Activated naive CD8-positive, alpha-beta T cell treated with anti-CD3 and anti-CD28 coated beads, Interleukin-2, amount 10 ng/mL, durations not matched to agents 7 days and 5 days (primary cell): ENCODE results near the gene SCOC. TPM values are rescaled to one million over a fixed set of nuclear protein-coding genes. Genes with fewer than 3 reads are reported as not detected.

Source experiments
- ATAC-seq: fragments of 150-1000 bp; cut with Tn5 transposase; one replicate; pipeline ENCODE4 v1.10.0; 2021; ENCODE audit warnings: low read depth, moderate library complexity
- POLR2A ChIA-PET: fragments of 350-600 bp; sonication (Branson Sonifier 250); formaldehyde crosslinking; loops from one replicate; lab custom pipeline; 2021; ENCODE audit warnings: antibody characterized with exemption; lab: Charles Lee
- DNase-seq: peaks from one replicate; pipeline ENCODE4 v3.0.0; 2021
- H3K27ac Mint-ChIP-seq: one replicate; pipeline ENCODE4 v1.8.0; 2022; ENCODE audit warnings: mild to moderate bottlenecking, mixed read lengths
- H3K27me3 Mint-ChIP-seq: one replicate; pipeline ENCODE4 v1.8.0; 2022; ENCODE audit warnings: mild to moderate bottlenecking, moderate library complexity, mixed read lengths
- H3K36me3 Mint-ChIP-seq: one replicate; pipeline ENCODE4 v1.8.0; 2021; ENCODE audit warnings: mild to moderate bottlenecking, mixed read lengths
- H3K4me1 Mint-ChIP-seq: one replicate; pipeline ENCODE4 v1.8.0; 2021; ENCODE audit warnings: mixed read lengths
- H3K4me3 Mint-ChIP-seq: one replicate; pipeline ENCODE4 v1.8.0; 2022; ENCODE audit warnings: mild to moderate bottlenecking, moderate library complexity, mixed read lengths
- H3K9me3 Mint-ChIP-seq: one replicate; pipeline ENCODE4 v1.8.0; 2021; ENCODE audit warnings: mixed read lengths
- total RNA-seq, 2 experiments: library from RNA; stranded (reverse); gene quantifications; one replicate each; pipeline ENCODE4 v1.2.3, GENCODE V29; 2021

The SCOC gene
- total RNA-seq, 2 experiments from 2014 or later: 24.0 to 26.5 TPM

- Mint-ChIP-seq H3K36me3 (no peaks in the 10 kb centered on the region), H3K9me3 (no peaks in the 10 kb centered on the region), H3K4me3 (no peak overlapping the region), H3K27ac (no peak overlapping the region), H3K27me3 (peaks cover 21% of the 10 kb centered on the region), H3K4me1 (peaks cover 4% of the 10 kb centered on the region)
- DNase-seq (no peak), ATAC-seq (no peak)
- POLR2A ChIA-PET: no interaction called here
These were observed 27.3 kb upstream of the SCOC start for GRCh38 chr4:140346136-140346535.

- H3K4me3 Mint-ChIP-seq: no peak overlapping the region
- no peak overlapping the region for H3K27ac Mint-ChIP-seq
These were observed 23.6 kb upstream of the SCOC start for GRCh38 chr4:140349816-140350215.

GRCh38 chr4:140351093-140352075, 22.1 kb upstream of the SCOC start:
- peaks cover 9% of the 10 kb centered on the region for H3K27me3 Mint-ChIP-seq
- H3K27ac Mint-ChIP-seq: no peak overlapping the region
- DNase-seq (no peak), ATAC-seq (no peak)
- H3K9me3 Mint-ChIP-seq: no peaks in the 10 kb centered on the region
- H3K4me3 Mint-ChIP-seq: no peak overlapping the region
- no peaks in the 10 kb centered on the region for H3K36me3 Mint-ChIP-seq
- POLR2A ChIA-PET: no interaction called here
- H3K4me1 Mint-ChIP-seq: peaks cover 5% of the 10 kb centered on the region

More at GRCh38 chr4:140349816-140350215, 23.6 kb upstream of the SCOC start:
- POLR2A ChIA-PET: no interaction called here
- peaks cover 7% of the 10 kb centered on the region for H3K27me3 Mint-ChIP-seq
- no peaks in the 10 kb centered on the region for H3K9me3 Mint-ChIP-seq
- H3K4me1 Mint-ChIP-seq: peaks cover 5% of the 10 kb centered on the region
- DNase-seq: no peak
- H3K36me3 Mint-ChIP-seq: no peaks in the 10 kb centered on the region
- ATAC-seq: no peak

GRCh38 chr4:140353786-140354185, 19.7 kb upstream of the SCOC start:
- peak overlapping the region; percentile 40 for H3K4me3 Mint-ChIP-seq

GRCh38 chr4:140355288-140355687, 18.2 kb upstream of the SCOC start:
- no peak for DNase-seq
- POLR2A ChIA-PET: no interaction called here
- Mint-ChIP-seq H3K36me3 (no peaks in the 10 kb centered on the region), H3K27ac (no peak overlapping the region), H3K27me3 (peaks cover 2% of the 10 kb centered on the region), H3K4me1 (peaks cover 5% of the 10 kb centered on the region), H3K4me3 (no peak overlapping the region), H3K9me3 (no peaks in the 10 kb centered on the region)
- no peak for ATAC-seq

More at GRCh38 chr4:140353786-140354185, 19.7 kb upstream of the SCOC start:
- POLR2A ChIA-PET: no interaction called here
- ATAC-seq: no peak
- H3K27me3 Mint-ChIP-seq: peaks cover 7% of the 10 kb centered on the region
- no peaks in the 10 kb centered on the region for H3K36me3 Mint-ChIP-seq
- H3K4me1 Mint-ChIP-seq: peaks cover 5% of the 10 kb centered on the region
- no peaks in the 10 kb centered on the region for H3K9me3 Mint-ChIP-seq
- no peak overlapping the region for H3K27ac Mint-ChIP-seq
- DNase-seq: no peak

GRCh38 chr4:140357868-140358267, 15.6 kb upstream of the SCOC start:
- peaks cover 2% of the 10 kb centered on the region for H3K27me3 Mint-ChIP-seq
- POLR2A ChIA-PET: no interaction called here

GRCh38 chr4:140358281-140358680, 15.2 kb upstream of the SCOC start:
- POLR2A ChIA-PET: no interaction called here
- peaks cover 2% of the 10 kb centered on the region for H3K27me3 Mint-ChIP-seq
- H3K4me3 Mint-ChIP-seq: no peak overlapping the region
- H3K9me3 Mint-ChIP-seq: no peaks in the 10 kb centered on the region
- no peaks in the 10 kb centered on the region for H3K36me3 Mint-ChIP-seq
- H3K27ac Mint-ChIP-seq: no peak overlapping the region
- ATAC-seq (no peak), DNase-seq (no peak)
- H3K4me1 Mint-ChIP-seq: peaks cover 5% of the 10 kb centered on the region

More at GRCh38 chr4:140357868-140358267, 15.6 kb upstream of the SCOC start:
- Mint-ChIP-seq H3K4me3 (no peak overlapping the region), H3K4me1 (peaks cover 5% of the 10 kb centered on the region), H3K36me3 (no peaks in the 10 kb centered on the region), H3K9me3 (no peaks in the 10 kb centered on the region), H3K27ac (no peak overlapping the region)
- DNase-seq: no peak
- ATAC-seq: no peak

- Mint-ChIP-seq H3K27ac (no peak overlapping the region), H3K4me3 (no peak overlapping the region), H3K27me3 (peaks cover 2% of the 10 kb centered on the region), H3K4me1 (no peaks in the 10 kb centered on the region), H3K36me3 (no peaks in the 10 kb centered on the region), H3K9me3 (no peaks in the 10 kb centered on the region)
- ATAC-seq (peak; percentile 91), DNase-seq (peak; percentile 51)
- POLR2A ChIA-PET: interaction anchor here (1.8 kb wide), 1 partner anchor 14 kb away, joined by 4 read pairs; the partner anchor contains the start of gene SCOC
These were observed 13.7 kb upstream of the SCOC start for GRCh38 chr4:140359562-140360427.

- H3K4me3 Mint-ChIP-seq: no peak overlapping the region
- no peaks in the 10 kb centered on the region for H3K36me3 Mint-ChIP-seq
- H3K27me3 Mint-ChIP-seq: no peaks in the 10 kb centered on the region
- no peak overlapping the region for H3K27ac Mint-ChIP-seq
- H3K4me1 Mint-ChIP-seq: no peaks in the 10 kb centered on the region
- DNase-seq: no peak
- ATAC-seq: no peak
- H3K9me3 Mint-ChIP-seq: no peaks in the 10 kb centered on the region
- POLR2A ChIA-PET: interaction anchor here (1.8 kb wide), 1 partner anchor 13 kb away, joined by 4 read pairs; the partner anchor contains the start of gene SCOC
These were observed 12.3 kb upstream of the SCOC start for GRCh38 chr4:140361099-140361498.

GRCh38 chr4:140363051-140363450, 10.4 kb upstream of the SCOC start:
- DNase-seq (no peak), ATAC-seq (no peak)
- Mint-ChIP-seq H3K27ac (no peak overlapping the region), H3K9me3 (no peaks in the 10 kb centered on the region), H3K4me3 (no peak overlapping the region), H3K27me3 (no peaks in the 10 kb centered on the region), H3K4me1 (no peaks in the 10 kb centered on the region), H3K36me3 (no peaks in the 10 kb centered on the region)
- POLR2A ChIA-PET: no interaction called here

GRCh38 chr4:140363558-140363957, 9.9 kb upstream of the SCOC start:
- Mint-ChIP-seq H3K4me1 (no peaks in the 10 kb centered on the region), H3K4me3 (no peak overlapping the region), H3K36me3 (no peaks in the 10 kb centered on the region), H3K9me3 (no peaks in the 10 kb centered on the region), H3K27ac (no peak overlapping the region), H3K27me3 (no peaks in the 10 kb centered on the region)
- no peak for DNase-seq
- POLR2A ChIA-PET: no interaction called here
- ATAC-seq: no peak

GRCh38 chr4:140367738-140368137, 5.7 kb upstream of the SCOC start:
- H3K36me3 Mint-ChIP-seq: no peaks in the 10 kb centered on the region
- H3K9me3 Mint-ChIP-seq: no peaks in the 10 kb centered on the region
- POLR2A ChIA-PET: no interaction called here
- no peaks in the 10 kb centered on the region for H3K27me3 Mint-ChIP-seq
- H3K4me3 Mint-ChIP-seq: no peak overlapping the region
- DNase-seq (no peak), ATAC-seq (no peak)
- H3K4me1 Mint-ChIP-seq: peaks cover 5% of the 10 kb centered on the region
- no peak overlapping the region for H3K27ac Mint-ChIP-seq

GRCh38 chr4:140368686-140369085, 4.8 kb upstream of the SCOC start:
- ATAC-seq (no peak), DNase-seq (no peak)
- no peaks in the 10 kb centered on the region for H3K36me3 Mint-ChIP-seq
- no peak overlapping the region for H3K4me3 Mint-ChIP-seq
- H3K27me3 Mint-ChIP-seq: no peaks in the 10 kb centered on the region
- no peak overlapping the region for H3K27ac Mint-ChIP-seq
- H3K4me1 Mint-ChIP-seq: peaks cover 5% of the 10 kb centered on the region
- no peaks in the 10 kb centered on the region for H3K9me3 Mint-ChIP-seq
- POLR2A ChIA-PET: no interaction called here
